Measurements from ENCODE around the gene CCSER1.

Gene CCSER1

GRCh38 chr4:90766837-90767236 is 639.6 kb downstream of the CCSER1 start:
- no peak overlapping the region for H3K4me3 ChIP-seq (ENCODE audit: low read depth, low read length)
- in situ Hi-C loops (cut with HindIII; ENCODE audit: low sequenced_read_pairs), result no loop called here
- TF ChIP-seq, protein P1, sequence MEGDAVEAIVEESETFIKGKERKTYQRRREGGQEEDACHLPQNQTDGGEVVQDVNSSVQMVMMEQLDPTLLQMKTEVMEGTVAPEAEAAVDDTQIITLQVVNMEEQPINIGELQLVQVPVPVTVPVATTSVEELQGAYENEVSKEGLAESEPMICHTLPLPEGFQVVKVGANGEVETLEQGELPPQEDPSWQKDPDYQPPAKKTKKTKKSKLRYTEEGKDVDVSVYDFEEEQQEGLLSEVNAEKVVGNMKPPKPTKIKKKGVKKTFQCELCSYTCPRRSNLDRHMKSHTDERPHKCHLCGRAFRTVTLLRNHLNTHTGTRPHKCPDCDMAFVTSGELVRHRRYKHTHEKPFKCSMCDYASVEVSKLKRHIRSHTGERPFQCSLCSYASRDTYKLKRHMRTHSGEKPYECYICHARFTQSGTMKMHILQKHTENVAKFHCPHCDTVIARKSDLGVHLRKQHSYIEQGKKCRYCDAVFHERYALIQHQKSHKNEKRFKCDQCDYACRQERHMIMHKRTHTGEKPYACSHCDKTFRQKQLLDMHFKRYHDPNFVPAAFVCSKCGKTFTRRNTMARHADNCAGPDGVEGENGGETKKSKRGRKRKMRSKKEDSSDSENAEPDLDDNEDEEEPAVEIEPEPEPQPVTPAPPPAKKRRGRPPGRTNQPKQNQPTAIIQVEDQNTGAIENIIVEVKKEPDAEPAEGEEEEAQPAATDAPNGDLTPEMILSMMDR (IDR thresholded peaks at IDR 0.05; ENCODE audit: low read depth, low read length, missing control alignments), result no peak
- no peak for DNase-seq (ENCODE audit: low read depth)

DNA sequence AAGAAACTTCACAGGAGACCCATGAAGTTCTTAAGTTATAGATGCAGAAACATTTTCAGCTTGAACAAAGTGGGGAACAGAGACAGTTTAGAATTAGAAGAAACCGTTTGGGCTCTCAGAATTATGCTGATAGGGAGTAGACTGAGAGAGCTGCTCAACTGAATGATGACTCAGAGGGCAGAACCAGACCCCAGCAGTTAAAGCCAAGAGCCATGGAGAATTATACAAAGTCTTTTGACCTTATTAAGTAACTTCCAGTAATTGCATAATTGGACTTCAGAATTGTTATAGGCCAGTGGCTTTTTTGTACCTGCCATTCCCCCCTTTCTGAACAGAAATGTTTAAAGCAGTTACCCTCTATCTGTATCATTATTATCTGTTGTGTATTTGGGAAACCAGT is 642.1 kb downstream of the CCSER1 start:
- DNase-seq (ENCODE audit: low read depth), result no peak
- in situ Hi-C loops (cut with HindIII; ENCODE audit: low sequenced_read_pairs), result no loop called here
- TF ChIP-seq, protein P1 (IDR thresholded peaks at IDR 0.05; ENCODE audit: low read depth, low read length, missing control alignments), result no peak
- H3K4me3 ChIP-seq (ENCODE audit: low read depth, low read length), result no peak overlapping the region

- DNase-seq (ENCODE audit: low read depth), result no peak
- no peak overlapping the region for H3K4me3 ChIP-seq (ENCODE audit: low read depth, low read length)
- in situ Hi-C loops (cut with HindIII; ENCODE audit: low sequenced_read_pairs), result no loop called here
- TF ChIP-seq, protein P1 (IDR thresholded peaks at IDR 0.05; ENCODE audit: low read depth, low read length, missing control alignments), result no peak
Measured at GRCh38 chr4:90780193-90780592, 653.0 kb downstream of the CCSER1 start.

GRCh38 chr4:90786602-90787001 is 659.4 kb downstream of the CCSER1 start:
- no peak overlapping the region for H3K4me3 ChIP-seq (ENCODE audit: low read depth, low read length)
- no peak for DNase-seq (ENCODE audit: low read depth)
- in situ Hi-C loops (cut with HindIII; ENCODE audit: low sequenced_read_pairs), result no loop called here
- TF ChIP-seq, protein P1 (IDR thresholded peaks at IDR 0.05; ENCODE audit: low read depth, low read length, missing control alignments), result no peak

DNA sequence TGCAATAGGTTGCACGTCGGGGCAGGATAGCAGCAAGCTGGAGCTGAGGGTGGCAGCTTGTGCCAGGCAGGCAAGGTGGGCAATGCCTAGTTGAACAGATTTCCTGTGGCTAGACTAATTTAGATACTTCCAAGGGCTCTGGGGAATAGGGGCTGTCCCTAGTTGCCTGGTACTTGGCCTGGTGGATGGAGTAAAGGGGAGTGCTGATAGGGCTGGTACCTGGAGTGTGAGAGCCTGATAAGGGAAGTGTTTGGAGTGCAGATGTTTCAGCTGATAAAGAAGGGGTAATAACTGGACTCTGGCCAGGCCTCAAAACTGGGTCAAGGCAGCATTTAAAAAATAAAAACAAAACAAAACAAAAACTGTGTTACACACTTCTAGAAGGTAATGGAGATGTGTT is 665.5 kb downstream of the CCSER1 start:
- no peak for DNase-seq (ENCODE audit: low read depth)
- TF ChIP-seq, protein P1 (IDR thresholded peaks at IDR 0.05; ENCODE audit: low read depth, low read length, missing control alignments), result no peak
- in situ Hi-C loops (cut with HindIII; ENCODE audit: low sequenced_read_pairs), result no loop called here
- H3K4me3 ChIP-seq (ENCODE audit: low read depth, low read length), result no peak overlapping the region

DNA sequence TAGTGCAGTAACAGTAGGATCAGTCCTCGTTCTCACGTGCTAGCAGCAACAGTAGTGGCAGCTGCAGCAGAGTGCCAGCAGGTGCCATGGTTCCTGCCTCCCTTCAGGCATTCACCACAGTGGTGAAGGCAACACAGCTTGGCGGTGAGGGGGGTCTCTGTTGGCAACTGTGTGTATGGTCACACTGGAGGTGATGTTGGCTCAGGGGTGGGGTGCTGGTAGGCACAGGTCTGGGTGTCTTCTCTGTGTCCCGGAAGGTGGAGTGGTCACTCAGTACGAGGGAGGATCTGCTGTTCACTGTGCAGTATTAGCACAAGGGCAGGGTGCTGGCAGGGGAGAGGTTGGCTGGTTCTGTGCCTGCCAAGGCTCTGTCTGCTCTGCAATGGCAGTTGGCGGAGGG is 671.8 kb downstream of the CCSER1 start:
- DNase-seq (ENCODE audit: low read depth), result no peak
- TF ChIP-seq, protein P1 (IDR thresholded peaks at IDR 0.05; ENCODE audit: low read depth, low read length, missing control alignments), result no peak
- in situ Hi-C loops (cut with HindIII; ENCODE audit: low sequenced_read_pairs), result no loop called here
- H3K4me3 ChIP-seq (ENCODE audit: low read depth, low read length), result no peak overlapping the region

DNA sequence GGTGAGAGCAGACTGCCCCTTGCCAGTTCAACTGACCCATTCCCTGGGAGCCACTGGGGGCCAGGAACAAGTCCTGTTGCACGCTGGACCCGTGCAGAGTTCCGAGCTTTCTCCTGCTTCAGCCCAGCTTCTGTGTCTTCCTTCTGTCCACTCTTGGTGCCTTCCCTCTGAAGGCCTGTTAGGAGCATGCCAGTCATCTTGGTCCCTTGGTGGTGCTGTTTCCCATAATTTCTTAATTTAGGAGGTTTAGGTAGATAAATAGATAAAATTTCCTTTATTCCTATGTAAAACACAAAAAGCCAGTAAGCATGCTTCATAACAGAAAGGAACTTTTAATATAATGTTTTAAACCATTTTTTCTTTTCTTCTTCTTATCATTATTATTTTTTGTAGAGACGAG is 672.7 kb downstream of the CCSER1 start:
- no peak overlapping the region for H3K4me3 ChIP-seq (ENCODE audit: low read depth, low read length)
- TF ChIP-seq, protein P1 (IDR thresholded peaks at IDR 0.05; ENCODE audit: low read depth, low read length, missing control alignments), result no peak
- no peak for DNase-seq (ENCODE audit: low read depth)
- in situ Hi-C loops (cut with HindIII; ENCODE audit: low sequenced_read_pairs), result no loop called here
